Endothelial cell (in vitro differentiated cells): ENCODE measurements around the gene AUTS2. TPM values are rescaled to one million over a fixed set of nuclear protein-coding genes. Genes with fewer than 3 reads are reported as not detected.

Experiments used
- DNase-seq: peaks from one replicate; pipeline ENCODE4 v3.0.0; 2021; ENCODE audit warnings: low spot score
- H3K27ac Mint-ChIP-seq: one replicate; pipeline ENCODE4 v1.8.0; 2021; ENCODE audit warnings: mixed read lengths, inconsistent platforms; ENCODE audit not compliant: unreplicated experiment
- H3K27me3 Mint-ChIP-seq: one replicate; pipeline ENCODE4 v1.8.0; 2021; ENCODE audit warnings: mild to moderate bottlenecking, moderate library complexity, mixed read lengths, inconsistent platforms; ENCODE audit not compliant: unreplicated experiment
- H3K36me3 Mint-ChIP-seq: one replicate; pipeline ENCODE4 v1.8.0; 2021; ENCODE audit warnings: mild to moderate bottlenecking, low read depth, mixed read lengths, inconsistent platforms; ENCODE audit not compliant: unreplicated experiment
- H3K4me1 Mint-ChIP-seq: one replicate; pipeline ENCODE4 v1.8.0; 2021; ENCODE audit warnings: mild to moderate bottlenecking, mixed read lengths, inconsistent platforms; ENCODE audit not compliant: unreplicated experiment
- H3K4me3 Mint-ChIP-seq: one replicate; pipeline ENCODE4 v1.8.0; 2021; ENCODE audit warnings: mild to moderate bottlenecking, mixed read lengths, inconsistent platforms; ENCODE audit not compliant: unreplicated experiment
- H3K9me3 Mint-ChIP-seq: one replicate; pipeline ENCODE4 v1.8.0; 2021; ENCODE audit warnings: mixed read lengths, inconsistent platforms; ENCODE audit not compliant: unreplicated experiment
- CTCF ChIP-seq: fragments of 200-600 bp; sonication (generic); IDR thresholded peaks from one replicate; pipeline ENCODE4 v1.5.0; 2021; ENCODE audit warnings: antibody characterized with exemption; ENCODE audit not compliant: unreplicated experiment
- total RNA-seq: library from RNA; stranded (reverse); fragmentation: NEBNext Ultra II Directional; extraction: Animal tissue kit (Norgen Biotek cat#: 25700); gene quantifications from one replicate; pipeline ENCODE4 v1.2.1, GENCODE V29; 2021; ENCODE audit not compliant: unreplicated experiment

AUTS2 gene
- total RNA-seq, 1 donor from 2014 or later = 103 TPM

- H3K9me3 Mint-ChIP-seq = no peaks in the 10 kb centered on the region
These were observed 410.2 kb downstream of the AUTS2 start for GRCh38 chr7:70008466-70008865.

GRCh38 chr7:70014472-70015177 lies 416.4 kb downstream of the AUTS2 start:
- no peaks in the 10 kb centered on the region for H3K36me3 Mint-ChIP-seq
- DNase-seq = no peak
- no peak overlapping the region for H3K4me3 Mint-ChIP-seq
- H3K4me1 Mint-ChIP-seq = peaks cover 28% of the 10 kb centered on the region
- TF ChIP-seq CTCF = no peak
- no peaks in the 10 kb centered on the region for H3K9me3 Mint-ChIP-seq
- no peaks in the 10 kb centered on the region for H3K27me3 Mint-ChIP-seq
- peak overlapping the region; percentile 20 for H3K27ac Mint-ChIP-seq

More at GRCh38 chr7:70008466-70008865, 410.2 kb downstream of the AUTS2 start:
- no peak for DNase-seq
- peaks cover 30% of the 10 kb centered on the region for H3K4me1 Mint-ChIP-seq
- no peaks in the 10 kb centered on the region for H3K36me3 Mint-ChIP-seq
- no peak overlapping the region for H3K4me3 Mint-ChIP-seq
- no peak overlapping the region for H3K27ac Mint-ChIP-seq
- TF ChIP-seq CTCF = no peak
- peaks cover 1% of the 10 kb centered on the region for H3K27me3 Mint-ChIP-seq

GRCh38 chr7:70015353-70015752 lies 417.1 kb downstream of the AUTS2 start:
- H3K9me3 Mint-ChIP-seq = no peaks in the 10 kb centered on the region
- no peak for DNase-seq
- peaks cover 28% of the 10 kb centered on the region for H3K4me1 Mint-ChIP-seq
- H3K4me3 Mint-ChIP-seq = no peak overlapping the region
- H3K27ac Mint-ChIP-seq = no peak overlapping the region
- no peaks in the 10 kb centered on the region for H3K27me3 Mint-ChIP-seq
- H3K36me3 Mint-ChIP-seq = no peaks in the 10 kb centered on the region
- no peak for TF ChIP-seq CTCF

GRCh38 chr7:70016044-70016770 lies 417.9 kb downstream of the AUTS2 start:
- no peak for TF ChIP-seq CTCF
- peak overlapping the region; percentile 3 for H3K27ac Mint-ChIP-seq
- H3K27me3 Mint-ChIP-seq = no peaks in the 10 kb centered on the region
- no peak overlapping the region for H3K4me3 Mint-ChIP-seq
- no peaks in the 10 kb centered on the region for H3K36me3 Mint-ChIP-seq
- peaks cover 28% of the 10 kb centered on the region for H3K4me1 Mint-ChIP-seq
- DNase-seq = no peak
- H3K9me3 Mint-ChIP-seq = no peaks in the 10 kb centered on the region

GRCh38 chr7:70017357-70017756 lies 419.1 kb downstream of the AUTS2 start:
- H3K9me3 Mint-ChIP-seq = no peaks in the 10 kb centered on the region
- no peaks in the 10 kb centered on the region for H3K27me3 Mint-ChIP-seq
- H3K4me1 Mint-ChIP-seq = peaks cover 22% of the 10 kb centered on the region
- H3K4me3 Mint-ChIP-seq = no peak overlapping the region
- no peak overlapping the region for H3K27ac Mint-ChIP-seq
- H3K36me3 Mint-ChIP-seq = no peaks in the 10 kb centered on the region
- no peak for DNase-seq
- TF ChIP-seq CTCF = no peak
